ENCODE data around the gene NUTF2. TPM values are rescaled to one million over a fixed set of nuclear protein-coding genes. Genes with fewer than 3 reads are reported as not detected.

The NUTF2 gene
- total RNA-seq, 4 donors from 2014 or later = 56.5 to 98.2 (median 75.4) TPM

GRCh38 chr16:67825119-67825518, 21.6 kb upstream of the NUTF2 start:
- TF ChIP-seq, protein P1, sequence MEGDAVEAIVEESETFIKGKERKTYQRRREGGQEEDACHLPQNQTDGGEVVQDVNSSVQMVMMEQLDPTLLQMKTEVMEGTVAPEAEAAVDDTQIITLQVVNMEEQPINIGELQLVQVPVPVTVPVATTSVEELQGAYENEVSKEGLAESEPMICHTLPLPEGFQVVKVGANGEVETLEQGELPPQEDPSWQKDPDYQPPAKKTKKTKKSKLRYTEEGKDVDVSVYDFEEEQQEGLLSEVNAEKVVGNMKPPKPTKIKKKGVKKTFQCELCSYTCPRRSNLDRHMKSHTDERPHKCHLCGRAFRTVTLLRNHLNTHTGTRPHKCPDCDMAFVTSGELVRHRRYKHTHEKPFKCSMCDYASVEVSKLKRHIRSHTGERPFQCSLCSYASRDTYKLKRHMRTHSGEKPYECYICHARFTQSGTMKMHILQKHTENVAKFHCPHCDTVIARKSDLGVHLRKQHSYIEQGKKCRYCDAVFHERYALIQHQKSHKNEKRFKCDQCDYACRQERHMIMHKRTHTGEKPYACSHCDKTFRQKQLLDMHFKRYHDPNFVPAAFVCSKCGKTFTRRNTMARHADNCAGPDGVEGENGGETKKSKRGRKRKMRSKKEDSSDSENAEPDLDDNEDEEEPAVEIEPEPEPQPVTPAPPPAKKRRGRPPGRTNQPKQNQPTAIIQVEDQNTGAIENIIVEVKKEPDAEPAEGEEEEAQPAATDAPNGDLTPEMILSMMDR (IDR thresholded peaks at IDR 0.05; ENCODE audit: low read depth) = no peak

- TF ChIP-seq, protein P1 (IDR thresholded peaks at IDR 0.05; ENCODE audit: low read depth) = no peak
Measured at GRCh38 chr16:67825906-67826305, 20.8 kb upstream of the NUTF2 start.

GRCh38 chr16:67828651-67829050, 18.1 kb upstream of the NUTF2 start:
- TF ChIP-seq, protein P1 (IDR thresholded peaks at IDR 0.05; ENCODE audit: low read depth) = no peak

GRCh38 chr16:67833030-67833414, 13.7 kb upstream of the NUTF2 start:
- TF ChIP-seq, protein P1 (IDR thresholded peaks at IDR 0.05; ENCODE audit: low read depth) = no peak

GRCh38 chr16:67833415-67834241, 13.1 kb upstream of the NUTF2 start:
- TF ChIP-seq, protein P1 (IDR thresholded peaks at IDR 0.05; ENCODE audit: low read depth) = no peak

GRCh38 chr16:67834242-67834614, 12.5 kb upstream of the NUTF2 start:
- TF ChIP-seq, protein P1 (IDR thresholded peaks at IDR 0.05; ENCODE audit: low read depth) = no peak

DNA sequence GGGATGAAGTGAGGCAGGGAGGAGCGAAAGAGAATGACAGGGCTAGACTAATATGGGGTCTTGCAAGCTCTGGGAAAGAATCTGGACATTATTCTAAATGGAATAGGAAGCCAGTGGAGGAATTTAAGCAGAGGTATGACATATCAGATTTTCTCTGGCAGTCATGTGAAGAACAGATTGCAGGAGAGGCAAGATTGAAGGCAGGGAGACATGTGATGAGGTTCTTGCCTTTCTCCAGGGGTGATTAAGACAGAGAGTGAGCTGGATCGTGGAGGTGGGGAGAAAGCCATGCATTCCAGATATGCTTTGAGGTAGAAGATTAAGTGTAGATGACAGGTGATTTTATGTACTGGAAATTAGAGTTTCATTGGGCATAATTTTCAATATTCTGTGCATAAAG, 8.9 kb upstream of the NUTF2 start:
- TF ChIP-seq, protein P1 (IDR thresholded peaks at IDR 0.05; ENCODE audit: low read depth) = no peak
